BE2C (cell line): ENCODE measurements around the gene RPH3AL.
"Not testable (repeated sequence)": the region's sequence is repeated elsewhere in the genome, so short reads cannot be mapped to it uniquely, and the experiment has no call there.

Source experiments
- DNase-seq: peaks from one replicate; pipeline ENCODE4 v3.0.0-alpha.2; 2020
- H3K27me3 ChIP-seq: fragments of 250-450 bp; sonication (Bioruptor Pico); 2 replicates; pipeline ENCODE4 v1.5.1; 2020; ENCODE audit warnings: mild to moderate bottlenecking
- H3K36me3 ChIP-seq: fragments of 250-450 bp; sonication (Bioruptor Pico); 2 replicates; pipeline ENCODE4 v1.5.1; 2020; ENCODE audit warnings: mild to moderate bottlenecking
- H3K4me1 ChIP-seq: fragments of 250-450 bp; sonication (Bioruptor Pico); 2 replicates; pipeline ENCODE4 v1.5.1; 2020
- H3K4me3 ChIP-seq: 2 replicates; pipeline ENCODE4 v1.5.1; 2011; ENCODE audit warnings: low read depth, low read length
- H3K9me3 ChIP-seq: fragments of 250-450 bp; sonication (Bioruptor Pico); 2 replicates; pipeline ENCODE4 v1.5.1; 2020
- CTCF ChIP-seq: IDR thresholded peaks from 2 replicates; pipeline ENCODE4 v1.5.1; 2012; ENCODE audit warnings: mild to moderate bottlenecking, low read depth, low read length

RPH3AL gene

GRCh38 chr17:372157-373152 lies 19.8 kb upstream of the RPH3AL start:
- H3K9me3 ChIP-seq: no peaks in the 10 kb centered on the region
- no peaks in the 10 kb centered on the region for H3K36me3 ChIP-seq
- no peaks in the 10 kb centered on the region for H3K27me3 ChIP-seq
- no peak overlapping the region for H3K4me3 ChIP-seq
- no peak for DNase-seq
- no peaks in the 10 kb centered on the region for H3K4me1 ChIP-seq
- no peak for TF ChIP-seq CTCF

DNA sequence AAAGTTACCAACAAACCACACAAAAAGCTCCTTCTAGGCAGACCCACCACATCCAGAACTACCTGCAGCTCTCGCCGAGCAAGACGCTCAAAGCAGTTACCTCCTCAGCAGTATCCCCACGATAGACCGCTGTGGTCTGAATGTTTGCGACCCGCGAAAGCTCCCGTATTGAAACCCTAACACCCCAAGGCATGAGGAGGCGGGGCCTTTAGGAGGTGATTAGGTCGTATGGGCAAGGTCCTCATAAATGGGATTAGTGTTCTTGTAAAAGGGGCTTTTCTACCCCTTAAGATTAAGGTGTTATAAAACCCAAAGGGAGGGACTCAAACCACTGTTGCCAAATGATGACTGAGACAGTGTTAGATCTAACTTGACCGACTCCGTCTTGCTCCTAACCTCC lies 19.0 kb upstream of the RPH3AL start:
- H3K36me3 ChIP-seq: no peaks in the 10 kb centered on the region
- no peaks in the 10 kb centered on the region for H3K27me3 ChIP-seq
- H3K4me1 ChIP-seq: no peaks in the 10 kb centered on the region
- no peak for TF ChIP-seq CTCF
- no peaks in the 10 kb centered on the region for H3K9me3 ChIP-seq
- H3K4me3 ChIP-seq: no peak overlapping the region
- DNase-seq: no peak

- not testable (repeated sequence) for H3K36me3 ChIP-seq, H3K27me3 ChIP-seq, H3K4me1 ChIP-seq, H3K9me3 ChIP-seq, H3K4me3 ChIP-seq, DNase-seq
Observed at GRCh38 chr17:367656-368055, 15.0 kb upstream of the RPH3AL start.

DNA sequence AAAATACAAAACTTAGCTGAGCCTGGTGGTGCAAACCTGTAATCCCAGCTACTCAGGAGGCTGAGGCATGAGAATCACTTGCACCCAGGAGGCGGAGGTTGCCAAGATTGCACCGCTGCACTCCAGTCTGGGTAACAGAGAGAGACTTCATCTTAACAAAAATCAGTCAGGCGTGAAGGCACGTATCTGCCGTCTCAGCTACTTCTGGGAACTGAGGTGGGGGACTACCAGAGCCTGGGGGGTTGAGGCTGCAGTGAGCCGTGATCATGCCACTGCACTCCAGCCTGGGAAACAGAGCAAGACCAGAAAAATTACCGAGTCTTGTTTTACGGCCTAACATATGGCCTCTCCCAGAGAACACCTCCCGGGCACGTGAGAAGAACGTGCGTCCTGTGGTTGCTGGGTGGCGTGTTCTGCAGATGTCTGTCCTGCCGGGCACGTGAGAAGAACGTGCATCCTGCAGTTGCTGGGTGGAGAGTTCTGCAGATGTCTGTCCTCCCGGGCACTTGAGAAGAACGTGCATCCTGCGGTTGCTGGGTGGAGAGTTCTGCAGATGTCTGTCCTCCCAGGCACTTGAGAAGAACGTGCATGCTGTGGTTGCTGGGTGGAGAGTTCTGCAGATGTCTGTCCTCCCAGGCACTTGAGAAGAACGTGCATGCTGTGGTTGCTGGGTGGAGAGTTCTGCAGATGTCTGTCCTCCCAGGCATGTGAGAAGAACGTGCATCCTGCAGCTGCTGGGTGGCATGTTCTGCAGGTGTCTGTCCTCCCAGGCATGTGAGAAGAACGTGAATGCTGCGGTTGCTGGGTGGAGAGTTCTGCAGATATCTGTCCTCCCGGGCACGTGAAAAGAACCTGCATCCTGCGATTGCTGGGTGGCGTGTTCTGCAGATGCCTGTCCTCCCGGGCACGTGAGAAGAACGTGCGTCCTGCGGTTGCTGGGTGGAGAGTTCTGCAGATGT lies 14.3 kb upstream of the RPH3AL start:
- not testable (repeated sequence) for DNase-seq

DNA sequence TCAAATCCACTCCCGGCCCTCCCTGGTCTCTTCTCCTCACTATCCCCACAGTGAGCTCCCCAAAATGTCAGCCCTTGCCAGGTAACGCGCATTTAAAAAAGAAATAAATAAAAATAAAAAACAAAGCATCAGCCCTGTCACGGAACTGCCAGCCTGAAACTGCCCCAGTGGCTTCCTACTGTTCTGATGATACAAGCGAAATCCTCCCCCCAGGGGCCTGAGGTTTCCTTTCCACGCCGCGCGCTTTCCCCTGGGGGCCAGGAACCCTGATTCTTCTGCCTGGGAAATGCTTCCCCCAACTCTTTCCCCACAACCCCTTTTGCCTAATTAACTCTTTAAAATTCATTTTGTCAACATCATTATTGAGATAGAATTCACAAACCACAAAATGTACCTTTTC lies 12.2 kb upstream of the RPH3AL start:
- no peak for DNase-seq
- H3K36me3 ChIP-seq: no peaks in the 10 kb centered on the region
- TF ChIP-seq CTCF: no peak

More for the DNA sequence above, 14.3 kb upstream of the RPH3AL start:
- H3K27me3 ChIP-seq, H3K4me1 ChIP-seq, H3K9me3 ChIP-seq, H3K36me3 ChIP-seq, H3K4me3 ChIP-seq: not testable (repeated sequence)

GRCh38 chr17:364308-364707 lies 11.7 kb upstream of the RPH3AL start:
- TF ChIP-seq CTCF: no peak
- Histone ChIP-seq H3K27me3 (no peaks in the 10 kb centered on the region), H3K4me1 (no peaks in the 10 kb centered on the region), H3K9me3 (no peaks in the 10 kb centered on the region), H3K36me3 (no peaks in the 10 kb centered on the region), H3K4me3 (no peak overlapping the region)
- no peak for DNase-seq

More for the DNA sequence above, 12.2 kb upstream of the RPH3AL start:
- Histone ChIP-seq H3K4me3 (no peak overlapping the region), H3K27me3 (no peaks in the 10 kb centered on the region), H3K4me1 (no peaks in the 10 kb centered on the region), H3K9me3 (no peaks in the 10 kb centered on the region)
